HG02884 (cell line): ENCODE results near the gene CACNA2D2.

Experiments used
- ATAC-seq: cut with Tn5 transposase; IDR thresholded peaks from one replicate; pipeline ENCODE4 v1.9.1; 2021; ENCODE audit warnings: mild to moderate bottlenecking, moderate library complexity; ENCODE audit not compliant: unreplicated experiment

The CACNA2D2 gene

GRCh38 chr3:50503504-50504342 is at the start of gene CACNA2D2:
CACNA2D2 (minus strand) TSS chr3:50503634; CDS start chr3:50503423, 211 bp downstream.
- no peak for ATAC-seq

GRCh38 chr3:50552598-50552997 is 49.2 kb upstream of the CACNA2D2 start:
- no peak for ATAC-seq

GRCh38 chr3:50551681-50552435 is 48.4 kb upstream of the CACNA2D2 start:
- no peak for ATAC-seq

- no peak for ATAC-seq
Observed at GRCh38 chr3:50551054-50551659, 47.7 kb upstream of the CACNA2D2 start.

- ATAC-seq = no peak
Observed at GRCh38 chr3:50550079-50550736, 46.8 kb upstream of the CACNA2D2 start.

GRCh38 chr3:50549226-50549625 is 45.8 kb upstream of the CACNA2D2 start:
- ATAC-seq = no peak

- no peak for ATAC-seq
Observed at GRCh38 chr3:50545781-50546180, 42.3 kb upstream of the CACNA2D2 start.

- no peak for ATAC-seq
Observed at GRCh38 chr3:50542177-50543034, 39.0 kb upstream of the CACNA2D2 start.

- no peak for ATAC-seq
Observed at GRCh38 chr3:50539356-50540286, 36.2 kb upstream of the CACNA2D2 start.

- ATAC-seq = no peak
Observed at GRCh38 chr3:50537421-50538129, 34.1 kb upstream of the CACNA2D2 start.

- no peak for ATAC-seq
Observed at GRCh38 chr3:50536471-50537180, 33.2 kb upstream of the CACNA2D2 start.

- ATAC-seq = no peak
Observed at GRCh38 chr3:50534681-50535330, 31.4 kb upstream of the CACNA2D2 start.

- no peak for ATAC-seq
Observed at GRCh38 chr3:50533807-50534461, 30.5 kb upstream of the CACNA2D2 start.

GRCh38 chr3:50533316-50533715 is 29.9 kb upstream of the CACNA2D2 start:
- no peak for ATAC-seq

- ATAC-seq = no peak
Observed at GRCh38 chr3:50532062-50532705, 28.8 kb upstream of the CACNA2D2 start.

GRCh38 chr3:50531201-50531600 is 27.8 kb upstream of the CACNA2D2 start:
- ATAC-seq = no peak
